ENCODE measurements around the gene TFRC. TPM values are rescaled to one million over a fixed set of nuclear protein-coding genes. Genes with fewer than 3 reads are reported as not detected.

TFRC gene
- total and polyA plus RNA-seq, 4 donors, result 19.1 to 1,250 (median 73.3) TPM

DNA sequence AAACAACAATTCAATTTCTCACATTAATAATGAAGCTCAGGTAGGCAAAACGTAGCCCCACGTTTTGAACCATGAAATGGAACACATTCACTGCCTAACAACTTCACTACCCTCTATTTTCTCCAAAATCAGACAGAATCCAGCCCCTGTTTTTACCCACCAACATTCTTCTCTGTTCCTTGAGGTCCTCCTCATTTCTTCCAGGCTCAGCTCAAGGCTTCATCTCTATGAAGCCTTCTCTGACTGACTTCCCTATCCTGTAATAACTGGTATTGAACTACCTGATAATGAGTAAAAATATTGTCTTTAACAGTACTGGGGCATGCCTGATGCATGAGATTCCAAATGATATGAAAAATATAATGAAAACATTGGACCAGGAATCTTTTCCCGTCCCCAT lies 2.2 kb downstream of the TFRC start:
- peaks cover 0 to 10% (median 8%) of the 10 kb centered on the region in 4 donors for H3K36me3 ChIP-seq (ENCODE audit: control insufficient read depth in 4 of 4, insufficient read depth in 3 of 4, low read depth in 1 of 4, low read length in 3 of 4)
- H3K27ac ChIP-seq (ENCODE audit: low read depth in 1 of 2, low read length in 2 of 2), result no peak overlapping the region
- H3K9ac ChIP-seq (ENCODE audit: low read depth in 1 of 2, low read length in 2 of 2), result no peak overlapping the region
- H3K4me3 ChIP-seq (ENCODE audit: low read depth in 1 of 3, low read length in 3 of 3), result no peak overlapping the region
- TF ChIP-seq HNF4A (conservative IDR thresholded peaks at IDR 0.05) (no peak), YY1 (IDR thresholded peaks at IDR 0.05) (no peak), TAF1 (conservative IDR thresholded peaks at IDR 0.05) (no peak), FOXA1 (IDR thresholded peaks at IDR 0.05) (no peak), SP1 (IDR thresholded peaks at IDR 0.05) (no peak)
- 81% methylated on average over 3 of the region's 3 CpGs for WGBS
- H3K9me3 ChIP-seq (ENCODE audit: control insufficient read depth in 4 of 4, low read length in 3 of 4), result no peaks in the 10 kb centered on the region
- peaks cover 3 to 16% (median 10%) of the 10 kb centered on the region in 4 donors for H3K4me1 ChIP-seq (ENCODE audit: control insufficient read depth in 4 of 4, insufficient read depth in 4 of 4, low read length in 3 of 4)
- no peak for DNase-seq (ENCODE audit: low spot score)
- H3K27me3 ChIP-seq (ENCODE audit: control insufficient read depth in 4 of 4, insufficient read depth in 4 of 4, low read length in 3 of 4), result no peaks in the 10 kb centered on the region

DNA sequence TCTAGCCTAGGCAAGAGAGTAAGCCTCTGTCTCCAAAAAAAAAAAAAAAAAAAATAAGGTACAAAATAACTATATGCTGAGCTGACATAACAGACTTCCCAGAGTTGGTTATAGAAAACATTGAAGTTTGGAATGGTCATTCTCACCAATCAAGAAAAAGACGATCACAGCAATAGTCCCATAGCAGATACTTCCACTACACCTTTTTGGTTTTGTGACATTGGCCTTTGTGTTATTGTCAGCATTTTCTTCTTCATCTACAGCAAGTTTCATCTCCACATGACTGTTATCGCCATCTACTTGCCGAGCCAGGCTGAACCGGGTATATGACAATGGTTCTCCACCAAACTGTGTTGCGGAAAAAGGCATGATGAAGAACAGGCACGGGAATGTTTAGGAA lies 6.9 kb downstream of the TFRC start:
- no peak for DNase-seq (ENCODE audit: low spot score)
- no peak overlapping the region for H3K9ac ChIP-seq (ENCODE audit: low read depth in 1 of 2, low read length in 2 of 2)
- no peaks in the 10 kb centered on the region for H3K9me3 ChIP-seq (ENCODE audit: control insufficient read depth in 4 of 4, low read length in 3 of 4)
- peaks cover 0 to 13% (median 6%) of the 10 kb centered on the region in 4 donors for H3K4me1 ChIP-seq (ENCODE audit: control insufficient read depth in 4 of 4, insufficient read depth in 4 of 4, low read length in 3 of 4)
- no peaks in the 10 kb centered on the region for H3K27me3 ChIP-seq (ENCODE audit: control insufficient read depth in 4 of 4, insufficient read depth in 4 of 4, low read length in 3 of 4)
- TF ChIP-seq, protein P1, sequence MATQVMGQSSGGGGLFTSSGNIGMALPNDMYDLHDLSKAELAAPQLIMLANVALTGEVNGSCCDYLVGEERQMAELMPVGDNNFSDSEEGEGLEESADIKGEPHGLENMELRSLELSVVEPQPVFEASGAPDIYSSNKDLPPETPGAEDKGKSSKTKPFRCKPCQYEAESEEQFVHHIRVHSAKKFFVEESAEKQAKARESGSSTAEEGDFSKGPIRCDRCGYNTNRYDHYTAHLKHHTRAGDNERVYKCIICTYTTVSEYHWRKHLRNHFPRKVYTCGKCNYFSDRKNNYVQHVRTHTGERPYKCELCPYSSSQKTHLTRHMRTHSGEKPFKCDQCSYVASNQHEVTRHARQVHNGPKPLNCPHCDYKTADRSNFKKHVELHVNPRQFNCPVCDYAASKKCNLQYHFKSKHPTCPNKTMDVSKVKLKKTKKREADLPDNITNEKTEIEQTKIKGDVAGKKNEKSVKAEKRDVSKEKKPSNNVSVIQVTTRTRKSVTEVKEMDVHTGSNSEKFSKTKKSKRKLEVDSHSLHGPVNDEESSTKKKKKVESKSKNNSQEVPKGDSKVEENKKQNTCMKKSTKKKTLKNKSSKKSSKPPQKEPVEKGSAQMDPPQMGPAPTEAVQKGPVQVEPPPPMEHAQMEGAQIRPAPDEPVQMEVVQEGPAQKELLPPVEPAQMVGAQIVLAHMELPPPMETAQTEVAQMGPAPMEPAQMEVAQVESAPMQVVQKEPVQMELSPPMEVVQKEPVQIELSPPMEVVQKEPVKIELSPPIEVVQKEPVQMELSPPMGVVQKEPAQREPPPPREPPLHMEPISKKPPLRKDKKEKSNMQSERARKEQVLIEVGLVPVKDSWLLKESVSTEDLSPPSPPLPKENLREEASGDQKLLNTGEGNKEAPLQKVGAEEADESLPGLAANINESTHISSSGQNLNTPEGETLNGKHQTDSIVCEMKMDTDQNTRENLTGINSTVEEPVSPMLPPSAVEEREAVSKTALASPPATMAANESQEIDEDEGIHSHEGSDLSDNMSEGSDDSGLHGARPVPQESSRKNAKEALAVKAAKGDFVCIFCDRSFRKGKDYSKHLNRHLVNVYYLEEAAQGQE (IDR thresholded peaks at IDR 0.05), result no peak
- no peak for TF ChIP-seq GABPA (IDR thresholded peaks at IDR 0.05 in 1 of 2, conservative IDR thresholded peaks at IDR 0.05 in 1 of 2)
- TF ChIP-seq, protein P2, sequence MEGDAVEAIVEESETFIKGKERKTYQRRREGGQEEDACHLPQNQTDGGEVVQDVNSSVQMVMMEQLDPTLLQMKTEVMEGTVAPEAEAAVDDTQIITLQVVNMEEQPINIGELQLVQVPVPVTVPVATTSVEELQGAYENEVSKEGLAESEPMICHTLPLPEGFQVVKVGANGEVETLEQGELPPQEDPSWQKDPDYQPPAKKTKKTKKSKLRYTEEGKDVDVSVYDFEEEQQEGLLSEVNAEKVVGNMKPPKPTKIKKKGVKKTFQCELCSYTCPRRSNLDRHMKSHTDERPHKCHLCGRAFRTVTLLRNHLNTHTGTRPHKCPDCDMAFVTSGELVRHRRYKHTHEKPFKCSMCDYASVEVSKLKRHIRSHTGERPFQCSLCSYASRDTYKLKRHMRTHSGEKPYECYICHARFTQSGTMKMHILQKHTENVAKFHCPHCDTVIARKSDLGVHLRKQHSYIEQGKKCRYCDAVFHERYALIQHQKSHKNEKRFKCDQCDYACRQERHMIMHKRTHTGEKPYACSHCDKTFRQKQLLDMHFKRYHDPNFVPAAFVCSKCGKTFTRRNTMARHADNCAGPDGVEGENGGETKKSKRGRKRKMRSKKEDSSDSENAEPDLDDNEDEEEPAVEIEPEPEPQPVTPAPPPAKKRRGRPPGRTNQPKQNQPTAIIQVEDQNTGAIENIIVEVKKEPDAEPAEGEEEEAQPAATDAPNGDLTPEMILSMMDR (IDR thresholded peaks at IDR 0.05; ENCODE audit: low read depth, low read length, missing input control), result no peak
- TF ChIP-seq, protein P3, sequence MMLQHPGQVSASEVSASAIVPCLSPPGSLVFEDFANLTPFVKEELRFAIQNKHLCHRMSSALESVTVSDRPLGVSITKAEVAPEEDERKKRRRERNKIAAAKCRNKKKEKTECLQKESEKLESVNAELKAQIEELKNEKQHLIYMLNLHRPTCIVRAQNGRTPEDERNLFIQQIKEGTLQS (IDR thresholded peaks at IDR 0.05), result no peak
- no peak for TF ChIP-seq RXRA (IDR thresholded peaks at IDR 0.05)
- no peak overlapping the region for H3K4me3 ChIP-seq (ENCODE audit: low read depth in 1 of 3, low read length in 3 of 3)
- WGBS, result 93% methylated on average over 6 of the region's 6 CpGs
- H3K27ac ChIP-seq (ENCODE audit: low read depth in 1 of 2, low read length in 2 of 2), result no peak overlapping the region
- peaks cover 3 to 44% (median 35%) of the 10 kb centered on the region in 4 donors for H3K36me3 ChIP-seq (ENCODE audit: control insufficient read depth in 4 of 4, insufficient read depth in 3 of 4, low read depth in 1 of 4, low read length in 3 of 4)

DNA sequence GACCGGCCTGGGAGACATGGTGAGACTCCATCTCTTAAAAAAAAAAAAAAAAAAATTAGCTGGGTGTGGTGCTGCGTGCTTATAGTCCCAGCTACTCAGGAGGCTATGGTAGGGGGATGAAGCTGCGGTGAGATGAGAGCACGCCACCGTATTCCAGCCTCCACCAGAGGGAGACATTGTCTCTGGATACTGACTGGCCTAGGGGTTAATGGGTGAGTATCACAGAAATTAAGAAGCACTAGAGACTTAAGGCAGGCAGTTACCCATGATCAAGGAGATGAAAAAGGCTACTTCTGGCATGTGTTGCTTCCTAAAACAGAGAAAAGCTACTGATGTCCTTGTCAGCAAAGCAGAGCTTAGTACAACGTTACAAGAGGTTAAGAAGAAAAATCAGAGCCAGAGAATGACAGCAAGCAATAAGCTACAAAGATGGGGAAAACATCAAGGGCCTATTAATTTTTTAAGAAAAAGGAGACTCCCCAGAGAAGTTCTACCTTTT lies 8.6 kb downstream of the TFRC start:
- H3K9ac ChIP-seq (ENCODE audit: low read depth in 1 of 2, low read length in 2 of 2), result no peak overlapping the region
- 20% methylated on average over 6 of the region's 6 CpGs for WGBS
- no peak overlapping the region for H3K27ac ChIP-seq (ENCODE audit: low read depth in 1 of 2, low read length in 2 of 2)
- H3K27me3 ChIP-seq (ENCODE audit: control insufficient read depth in 4 of 4, insufficient read depth in 4 of 4, low read length in 3 of 4), result no peaks in the 10 kb centered on the region
- no peak overlapping the region for H3K4me3 ChIP-seq (ENCODE audit: low read depth in 1 of 3, low read length in 3 of 3)
- peaks cover 7 to 58% (median 51%) of the 10 kb centered on the region in 4 donors for H3K36me3 ChIP-seq (ENCODE audit: control insufficient read depth in 4 of 4, insufficient read depth in 3 of 4, low read depth in 1 of 4, low read length in 3 of 4)
- peaks cover 0 to 6% (median 2%) of the 10 kb centered on the region in 4 donors for H3K4me1 ChIP-seq (ENCODE audit: control insufficient read depth in 4 of 4, insufficient read depth in 4 of 4, low read length in 3 of 4)
- H3K9me3 ChIP-seq (ENCODE audit: control insufficient read depth in 4 of 4, low read length in 3 of 4), result no peaks in the 10 kb centered on the region
- peak; percentile 69 for DNase-seq (ENCODE audit: low spot score)
- TF ChIP-seq, protein P4, sequence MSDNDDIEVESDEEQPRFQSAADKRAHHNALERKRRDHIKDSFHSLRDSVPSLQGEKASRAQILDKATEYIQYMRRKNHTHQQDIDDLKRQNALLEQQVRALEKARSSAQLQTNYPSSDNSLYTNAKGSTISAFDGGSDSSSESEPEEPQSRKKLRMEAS (IDR thresholded peaks at IDR 0.05), result no peak
- peak in 1 of 2 donors; percentile 6 for TF ChIP-seq RXRA (IDR thresholded peaks at IDR 0.05)
- TF ChIP-seq, protein P2 (IDR thresholded peaks at IDR 0.05; ENCODE audit: low read depth, low read length, missing input control), result peak; percentile 80
- no peak for TF ChIP-seq SP1 (IDR thresholded peaks at IDR 0.05)
- peak; percentile 94 for TF ChIP-seq RAD21 (IDR thresholded peaks at IDR 0.05)
- TF ChIP-seq, protein P3 (IDR thresholded peaks at IDR 0.05), result no peak
- no peak for TF ChIP-seq GABPA (IDR thresholded peaks at IDR 0.05 in 1 of 2, conservative IDR thresholded peaks at IDR 0.05 in 1 of 2)
- no peak for TF ChIP-seq JUND (IDR thresholded peaks at IDR 0.05)
- TF ChIP-seq TAF1 (conservative IDR thresholded peaks at IDR 0.05), result no peak
- no peak for TF ChIP-seq YY1 (IDR thresholded peaks at IDR 0.05)
- no peak for TF ChIP-seq HNF4A (conservative IDR thresholded peaks at IDR 0.05)
- TF ChIP-seq HNF4G (IDR thresholded peaks at IDR 0.05), result no peak
- TF ChIP-seq, protein P5, sequence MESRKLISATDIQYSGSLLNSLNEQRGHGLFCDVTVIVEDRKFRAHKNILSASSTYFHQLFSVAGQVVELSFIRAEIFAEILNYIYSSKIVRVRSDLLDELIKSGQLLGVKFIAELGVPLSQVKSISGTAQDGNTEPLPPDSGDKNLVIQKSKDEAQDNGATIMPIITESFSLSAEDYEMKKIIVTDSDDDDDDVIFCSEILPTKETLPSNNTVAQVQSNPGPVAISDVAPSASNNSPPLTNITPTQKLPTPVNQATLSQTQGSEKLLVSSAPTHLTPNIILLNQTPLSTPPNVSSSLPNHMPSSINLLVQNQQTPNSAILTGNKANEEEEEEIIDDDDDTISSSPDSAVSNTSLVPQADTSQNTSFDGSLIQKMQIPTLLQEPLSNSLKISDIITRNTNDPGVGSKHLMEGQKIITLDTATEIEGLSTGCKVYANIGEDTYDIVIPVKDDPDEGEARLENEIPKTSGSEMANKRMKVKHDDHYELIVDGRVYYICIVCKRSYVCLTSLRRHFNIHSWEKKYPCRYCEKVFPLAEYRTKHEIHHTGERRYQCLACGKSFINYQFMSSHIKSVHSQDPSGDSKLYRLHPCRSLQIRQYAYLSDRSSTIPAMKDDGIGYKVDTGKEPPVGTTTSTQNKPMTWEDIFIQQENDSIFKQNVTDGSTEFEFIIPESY (IDR thresholded peaks at IDR 0.05), result no peak

Data from liver (tissue), 9 donors.